Stimulated activated CD4-positive, alpha-beta T cell treated with anti-CD3 and anti-CD28 coated beads, Interleukin-1b, Interleukin-23, amount 100 ng/mL, for 1 hour (primary cell): ENCODE data around the gene NFE2L3.
A peak's percentile ranks its signal among the peaks of the same experiment; 100 is the strongest.

Source experiments
- DNase-seq, 2 donors: peaks; one replicate each; pipeline ENCODE4 v3.0.0-alpha.2; 2020; ENCODE audit warnings: low read depth in 2 of 2

NFE2L3 gene

DNA sequence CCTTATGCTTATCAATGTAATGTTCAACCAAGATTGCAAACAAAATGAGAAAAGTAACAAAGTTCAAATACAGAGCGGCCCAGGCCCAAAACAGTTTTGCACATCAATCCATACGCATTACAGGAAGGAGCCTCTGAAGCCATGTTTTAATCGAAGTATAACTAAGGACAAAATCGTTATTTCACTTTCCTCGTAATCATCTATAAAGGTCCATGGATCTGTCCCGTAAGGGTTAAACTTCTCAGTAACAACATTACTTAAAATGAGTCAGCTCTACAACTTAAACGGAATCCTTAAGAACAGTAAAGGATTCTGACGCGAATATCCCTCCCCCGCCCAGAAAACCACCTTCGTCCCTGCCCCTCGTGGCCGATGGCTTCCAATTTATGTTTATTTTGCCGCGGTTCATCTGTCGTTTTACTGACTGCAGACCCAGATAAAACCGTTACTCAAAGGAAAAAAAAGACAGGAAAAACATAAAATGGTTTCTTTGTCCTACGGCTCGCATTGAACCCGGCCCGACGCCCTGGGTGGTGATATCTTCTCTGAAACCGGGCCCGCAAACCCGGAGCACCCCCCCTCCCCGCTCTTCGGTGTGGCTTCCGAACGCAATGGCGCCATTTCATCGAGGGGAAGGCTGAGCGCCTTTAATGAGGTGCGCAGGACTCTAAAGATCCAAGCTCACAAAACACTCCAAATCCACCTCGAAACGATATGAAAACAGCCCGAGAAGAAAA lies 47.5 kb downstream of the NFE2L3 start:
- DNase-seq: peak; percentile 33 to 37

DNA sequence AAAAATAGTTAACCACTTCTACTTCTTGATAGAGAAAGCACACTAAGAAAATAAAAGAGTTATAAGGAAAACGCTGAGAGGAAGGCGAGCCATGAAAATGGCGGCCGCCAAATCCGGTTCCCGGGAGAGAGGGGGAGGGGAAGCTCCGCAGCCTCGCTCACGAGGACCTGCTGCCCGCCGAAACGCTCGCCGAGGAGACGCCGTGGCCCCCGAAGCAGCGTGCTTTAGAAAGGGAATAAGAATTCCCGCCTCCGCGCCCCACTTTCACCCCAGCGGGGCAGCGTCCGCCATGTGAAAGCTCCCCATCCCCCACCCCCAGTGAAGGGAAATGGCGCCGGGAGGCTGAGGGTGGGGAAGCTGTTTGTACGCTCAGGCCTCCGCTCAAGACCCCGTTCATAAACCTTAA lies 48.0 kb downstream of the NFE2L3 start:
- peak; percentile 50 to 61 for DNase-seq

DNA sequence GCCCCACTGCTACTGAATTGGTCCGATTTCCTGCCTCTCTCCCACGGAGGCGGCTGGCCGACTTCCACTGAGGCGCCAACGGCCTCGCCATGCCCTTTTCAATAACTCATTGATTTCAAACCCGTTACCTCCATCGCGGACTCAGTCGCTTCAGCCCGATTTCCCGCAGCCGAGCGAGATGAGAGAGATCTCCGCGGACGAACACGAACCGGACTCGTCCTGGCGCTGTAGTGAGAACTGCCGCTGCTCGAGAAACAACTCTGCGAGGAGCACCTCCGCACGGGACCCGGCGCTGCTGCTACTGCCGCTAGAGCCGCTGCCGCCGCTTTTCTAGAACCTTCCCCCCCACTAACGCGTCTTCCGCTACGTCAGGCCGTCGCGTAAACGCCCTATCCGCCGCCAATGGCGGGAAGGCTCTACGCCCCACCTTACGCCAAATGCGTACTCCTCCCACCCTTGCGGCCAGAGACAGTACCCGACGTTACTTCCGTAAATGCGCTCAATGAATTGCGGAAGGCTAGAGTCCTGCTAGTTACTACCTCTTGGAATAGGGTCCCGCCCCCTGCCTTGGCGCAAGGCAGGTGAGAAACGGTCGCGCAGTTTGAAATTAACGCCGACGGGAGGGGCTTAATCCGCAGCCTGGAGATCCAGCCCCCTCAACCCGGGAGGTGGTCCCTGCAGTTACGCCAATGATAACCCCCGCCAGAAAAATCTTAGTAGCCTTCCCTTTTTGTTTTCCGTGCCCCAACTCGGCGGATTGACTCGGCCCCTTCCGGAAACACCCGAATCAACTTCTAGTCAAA lies 48.6 kb downstream of the NFE2L3 start, which contains the start of gene HNRNPA2B1:
TSS of gene HNRNPA2B1 (minus strand) at position 303 of the 803 bp plus-strand sequence. CDS start at position 134, 169 bp downstream.
- peak; percentile 95 to 96 for DNase-seq

DNA sequence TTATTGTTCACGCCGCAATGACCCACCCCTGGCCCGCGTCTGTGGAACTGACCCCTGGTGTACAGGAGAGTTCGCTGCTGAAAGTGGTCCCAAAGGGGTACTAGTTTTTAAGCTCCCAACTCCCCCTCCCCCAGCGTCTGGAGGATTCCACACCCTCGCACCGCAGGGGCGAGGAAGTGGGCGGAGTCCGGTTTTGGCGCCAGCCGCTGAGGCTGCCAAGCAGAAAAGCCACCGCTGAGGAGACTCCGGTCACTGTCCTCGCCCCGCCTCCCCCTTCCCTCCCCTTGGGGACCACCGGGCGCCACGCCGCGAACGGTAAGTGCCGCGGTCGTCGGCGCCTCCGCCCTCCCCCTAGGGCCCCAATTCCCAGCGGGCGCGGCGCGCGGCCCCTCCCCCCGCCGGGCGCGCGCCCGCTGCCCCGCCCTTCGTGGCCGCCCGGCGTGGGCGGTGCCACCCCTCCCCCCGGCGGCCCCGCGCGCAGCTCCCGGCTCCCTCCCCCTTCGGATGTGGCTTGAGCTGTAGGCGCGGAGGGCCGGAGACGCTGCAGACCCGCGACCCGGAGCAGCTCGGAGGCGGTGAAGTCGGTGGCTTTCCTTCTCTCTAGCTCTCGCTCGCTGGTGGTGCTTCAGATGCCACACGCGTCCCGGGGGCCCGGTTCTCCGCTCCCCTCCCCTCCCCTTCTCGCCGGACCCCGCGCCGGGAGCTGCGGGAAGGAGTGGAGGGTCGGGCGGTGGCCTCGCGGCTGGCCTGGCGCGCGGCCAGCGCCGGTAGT lies 49.4 kb downstream of the NFE2L3 start, which contains the start of gene CBX3:
TSS of gene CBX3 (plus strand) at position 499 of the 772 bp plus-strand sequence. CDS start 1,254 bp downstream, outside the sequence.
- peak; percentile 59 to 62 for DNase-seq

DNA sequence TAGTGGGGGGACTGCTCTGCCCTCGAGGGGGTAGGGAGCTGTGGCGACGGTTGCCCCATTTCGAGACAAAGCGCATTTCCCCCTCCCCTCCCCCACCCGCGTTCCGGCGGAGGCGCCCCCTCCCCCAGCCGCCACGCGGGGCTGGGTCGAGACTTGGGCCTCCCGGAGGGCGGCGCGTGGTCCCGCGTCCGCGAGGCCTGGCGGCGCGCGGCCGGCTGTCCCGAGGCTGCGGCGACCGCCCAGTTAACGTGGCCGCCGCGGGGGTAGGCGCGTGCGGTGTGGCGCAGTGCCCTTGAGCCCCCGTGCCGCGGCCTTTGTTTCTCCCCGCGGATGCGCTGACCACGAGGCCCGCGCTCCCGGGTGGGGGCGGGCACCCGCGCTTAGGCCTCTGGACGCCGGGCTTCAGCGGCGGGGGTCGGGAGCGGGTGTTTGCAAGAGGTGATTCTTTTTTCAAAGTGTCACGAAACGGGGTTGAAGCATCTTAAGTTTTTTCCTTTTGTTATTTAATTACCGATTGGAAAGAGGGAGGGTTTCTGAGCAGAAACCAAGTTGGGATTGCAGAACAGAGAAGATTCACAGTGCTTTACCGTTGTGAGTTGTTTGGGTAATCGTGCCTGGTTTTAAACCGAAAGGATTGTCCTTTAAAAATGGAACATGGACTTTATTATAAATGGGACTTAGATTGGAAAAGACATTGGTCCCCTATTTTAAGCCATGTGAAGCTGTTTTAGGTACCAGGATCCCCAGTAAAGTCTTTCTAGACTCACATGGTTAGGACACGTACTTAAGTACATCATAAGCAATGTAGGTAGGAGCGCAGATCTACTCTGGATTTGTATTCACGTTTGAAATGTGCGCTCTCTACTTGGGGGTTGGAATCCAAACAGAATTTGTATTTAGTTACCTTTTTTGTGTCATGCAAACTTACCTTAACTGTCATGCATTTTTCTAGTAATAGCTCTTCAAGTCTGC lies 50.3 kb downstream of the NFE2L3 start:
- DNase-seq: peak; percentile 22 to 49

DNA sequence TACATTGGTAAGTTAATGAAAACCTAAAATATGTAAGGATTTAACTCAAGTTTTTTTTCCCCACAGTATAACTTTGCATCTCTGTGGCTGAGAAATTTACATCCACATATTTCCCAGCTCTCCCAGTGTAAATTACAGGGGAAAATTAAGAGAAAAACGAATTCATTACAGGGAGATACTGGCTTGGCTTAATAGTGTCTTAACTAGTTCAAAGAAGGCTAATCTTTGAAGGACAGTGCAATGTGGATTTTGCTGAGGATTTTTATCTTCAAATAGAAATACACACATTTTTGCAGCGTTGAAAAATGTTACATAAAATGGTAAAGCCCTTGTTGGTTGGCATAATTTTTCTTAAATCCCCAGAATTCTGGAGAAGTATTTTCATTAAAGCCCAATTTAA lies 51.0 kb downstream of the NFE2L3 start:
- DNase-seq: no peak

DNA sequence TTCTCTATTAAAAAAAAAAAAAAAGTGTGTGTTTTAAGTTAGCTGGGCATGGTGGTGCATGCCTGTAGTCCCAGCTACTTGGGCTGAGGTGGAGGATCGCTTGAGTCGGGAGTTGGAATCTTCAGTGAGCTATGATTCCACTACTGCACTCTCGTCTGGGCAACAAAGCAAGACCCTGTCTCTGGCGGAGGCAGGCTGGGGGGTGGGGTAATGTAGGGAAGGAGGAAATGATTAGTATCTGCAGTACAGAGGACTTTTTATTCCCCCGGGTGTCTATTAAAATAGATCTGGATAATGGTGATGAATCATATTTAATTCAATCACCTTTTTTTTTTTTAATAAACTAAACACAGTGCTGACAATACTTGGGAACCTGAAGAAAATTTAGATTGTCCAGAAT lies 56.0 kb downstream of the NFE2L3 start:
- DNase-seq: no peak

DNA sequence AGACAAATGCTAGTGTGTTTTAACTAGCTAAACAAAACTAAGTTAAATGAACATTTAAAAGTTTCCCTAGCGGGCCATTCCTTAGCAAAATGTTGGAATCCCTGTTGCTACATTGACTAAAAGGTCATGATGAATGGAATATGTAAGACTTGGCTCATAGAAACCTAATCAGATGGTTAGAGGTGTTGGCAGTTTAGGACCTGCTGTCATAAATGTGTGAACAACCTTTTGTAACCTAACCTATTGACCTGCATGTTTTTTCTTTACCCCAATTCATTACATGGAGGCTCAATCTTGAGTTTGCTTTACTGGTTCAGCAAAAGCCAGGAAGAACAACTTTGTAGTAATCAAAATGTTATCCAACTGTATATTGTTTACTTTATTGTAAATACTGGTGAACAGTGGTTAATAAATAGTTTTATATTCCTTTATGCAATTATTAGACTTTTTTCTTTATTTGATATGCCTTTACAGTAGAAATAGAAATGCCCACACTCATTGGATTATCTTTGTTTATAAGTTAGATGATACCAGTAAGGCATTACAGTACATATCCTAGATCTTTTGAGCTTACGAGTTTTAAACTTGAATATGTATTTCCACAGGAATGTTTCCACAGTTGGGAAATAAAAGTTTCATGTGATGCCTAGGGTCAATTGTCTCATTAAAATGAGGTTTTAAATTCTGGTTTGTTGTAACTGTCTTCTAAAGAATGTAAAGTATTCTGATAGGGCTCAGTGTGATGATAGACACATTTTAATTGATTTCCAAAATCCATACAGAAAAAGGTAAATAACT lies 61.1 kb downstream of the NFE2L3 start:
- no peak for DNase-seq

DNA sequence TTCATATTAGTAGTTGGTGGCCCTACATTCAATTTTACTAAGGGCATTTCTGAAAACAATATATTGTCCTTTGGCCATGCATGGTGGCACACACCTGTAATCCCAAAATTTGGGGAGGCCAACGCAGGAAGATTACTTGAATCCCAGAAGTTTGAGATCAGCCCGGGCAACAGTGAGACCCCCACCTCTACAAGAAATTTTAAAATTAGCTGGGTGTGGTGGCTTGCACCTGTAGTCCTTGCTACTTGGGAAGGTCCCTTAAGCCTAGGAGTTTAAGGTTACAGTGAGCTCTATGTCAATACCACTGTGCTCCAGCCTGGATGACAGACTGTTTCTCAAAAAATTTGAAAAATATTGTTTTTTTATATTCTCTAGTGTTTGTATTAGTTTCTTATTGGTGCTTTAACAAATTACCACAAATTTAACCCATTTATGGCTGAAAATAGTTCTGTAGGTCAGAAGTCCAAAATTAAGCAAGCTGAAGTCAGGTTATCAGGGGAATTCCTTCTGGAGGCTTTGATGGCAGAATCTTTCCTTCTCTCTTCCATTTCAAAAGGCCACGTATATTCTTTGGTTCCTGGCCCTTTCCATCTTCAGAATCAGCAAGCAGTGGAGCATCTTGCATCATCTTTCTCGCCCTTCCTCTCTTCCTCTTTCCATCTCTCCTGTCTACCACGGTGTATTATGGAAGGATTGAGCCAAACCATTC lies 62.0 kb downstream of the NFE2L3 start:
- no peak for DNase-seq

DNA sequence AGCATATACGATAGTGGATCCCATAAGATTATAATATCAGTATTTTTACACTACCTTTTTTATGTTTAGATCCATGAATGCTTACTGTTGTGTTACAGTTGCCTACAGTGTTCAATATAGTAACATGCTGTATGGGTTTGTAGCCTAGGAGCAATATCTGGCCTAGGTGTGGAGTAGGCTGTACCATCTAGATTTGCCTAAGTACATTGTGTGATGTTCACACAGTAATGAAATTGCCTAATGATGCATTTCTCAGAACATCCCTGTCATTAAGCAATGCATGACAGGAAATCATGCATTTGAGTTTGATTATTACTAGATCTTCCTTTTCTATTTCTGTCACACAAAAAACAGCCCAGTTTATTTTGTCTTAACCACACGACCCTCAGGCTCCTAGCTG lies 64.1 kb downstream of the NFE2L3 start:
- no peak for DNase-seq

DNA sequence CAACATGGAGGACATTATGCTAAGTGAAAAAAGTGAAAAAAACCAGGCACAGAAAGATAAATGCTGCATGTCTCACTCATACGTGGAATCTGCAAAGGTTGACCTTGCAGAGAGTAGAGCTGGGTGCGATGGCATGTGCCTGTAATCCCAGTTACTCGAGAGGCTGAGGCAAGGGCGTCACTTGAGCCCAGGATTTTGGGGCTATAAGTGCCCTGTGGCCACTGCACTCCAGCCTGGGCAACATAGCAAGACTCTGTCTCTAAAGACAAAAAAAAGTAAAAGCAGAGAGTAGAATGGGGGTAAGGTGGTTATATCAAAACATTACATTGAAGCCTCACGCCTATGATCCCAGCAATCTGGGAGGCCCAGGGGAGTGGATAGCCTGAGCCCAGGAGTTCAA lies 72.4 kb downstream of the NFE2L3 start:
- no peak for DNase-seq

DNA sequence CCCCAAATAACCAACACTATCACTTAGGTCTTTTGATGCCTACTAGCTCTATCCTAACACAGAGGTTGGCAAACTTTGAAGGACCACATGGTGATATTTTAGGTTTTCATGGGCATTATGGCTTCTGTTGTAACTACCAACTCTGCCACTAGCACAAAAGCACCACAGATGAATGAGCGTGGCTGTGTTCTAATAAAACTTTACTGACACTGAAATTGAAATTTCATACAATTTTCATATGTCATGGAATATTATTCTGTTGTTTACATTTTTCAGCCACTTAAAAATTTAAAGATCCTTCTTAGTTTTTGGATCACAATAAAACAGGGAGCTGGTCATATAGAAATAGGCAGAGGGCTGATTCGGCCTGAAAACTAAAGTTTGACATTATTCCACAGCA lies 76.0 kb downstream of the NFE2L3 start:
- no peak for DNase-seq

DNA sequence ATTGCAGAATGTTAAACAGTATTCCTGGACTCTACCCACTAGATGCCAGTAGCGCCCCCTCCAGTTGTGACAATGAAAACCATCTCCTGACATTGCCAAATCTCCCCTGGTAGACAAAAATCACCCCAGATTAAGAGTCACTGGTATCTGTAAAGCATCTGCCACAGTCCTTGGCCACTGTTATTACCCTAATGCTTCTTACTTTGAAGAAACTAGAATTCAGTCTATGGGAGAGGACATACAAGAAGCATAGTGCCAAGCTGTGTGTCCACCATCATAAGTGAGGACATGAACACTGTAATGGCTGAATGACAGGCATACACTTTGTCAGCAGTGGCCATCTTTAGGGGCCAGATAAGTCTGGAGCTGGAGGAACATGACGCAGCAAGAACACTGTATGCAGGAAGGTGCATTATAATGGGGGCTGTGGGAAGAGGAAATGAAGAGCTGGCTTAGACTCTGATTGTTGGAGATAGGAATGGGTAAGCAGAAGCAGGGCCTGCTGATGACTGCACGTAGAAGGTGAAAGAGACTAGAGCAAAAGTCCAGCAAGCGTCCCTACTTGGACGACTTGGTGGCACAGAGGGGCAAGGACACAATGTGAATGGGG lies 82.0 kb downstream of the NFE2L3 start:
- DNase-seq: no peak
